GM19455 (cell line): ENCODE results near the gene ERMARD.

Source experiments
- ATAC-seq: cut with Tn5 transposase; IDR thresholded peaks from one replicate; pipeline ENCODE4 v1.9.1; 2021; ENCODE audit not compliant: unreplicated experiment

ERMARD gene

DNA sequence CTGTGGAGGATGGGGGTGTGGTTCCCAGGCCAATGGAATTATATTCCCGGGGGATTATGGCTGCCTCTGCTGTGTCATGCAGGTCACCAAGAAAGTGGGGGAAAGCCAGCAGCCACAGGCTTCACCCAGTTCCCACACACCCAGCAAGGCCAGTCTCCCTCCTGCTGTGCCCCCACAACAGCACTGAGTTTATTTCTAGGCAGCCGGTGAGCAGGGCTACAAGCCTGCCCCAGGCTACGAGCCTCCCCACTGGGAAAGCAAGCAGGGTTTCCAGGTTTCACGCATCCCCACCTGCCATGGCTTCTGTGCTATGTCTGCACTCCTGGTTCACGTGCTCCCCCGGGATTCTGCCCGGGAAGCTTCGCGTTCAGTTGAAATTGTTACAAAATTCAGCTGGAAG is 72.6 kb downstream of the ERMARD start:
- ATAC-seq: no peak

DNA sequence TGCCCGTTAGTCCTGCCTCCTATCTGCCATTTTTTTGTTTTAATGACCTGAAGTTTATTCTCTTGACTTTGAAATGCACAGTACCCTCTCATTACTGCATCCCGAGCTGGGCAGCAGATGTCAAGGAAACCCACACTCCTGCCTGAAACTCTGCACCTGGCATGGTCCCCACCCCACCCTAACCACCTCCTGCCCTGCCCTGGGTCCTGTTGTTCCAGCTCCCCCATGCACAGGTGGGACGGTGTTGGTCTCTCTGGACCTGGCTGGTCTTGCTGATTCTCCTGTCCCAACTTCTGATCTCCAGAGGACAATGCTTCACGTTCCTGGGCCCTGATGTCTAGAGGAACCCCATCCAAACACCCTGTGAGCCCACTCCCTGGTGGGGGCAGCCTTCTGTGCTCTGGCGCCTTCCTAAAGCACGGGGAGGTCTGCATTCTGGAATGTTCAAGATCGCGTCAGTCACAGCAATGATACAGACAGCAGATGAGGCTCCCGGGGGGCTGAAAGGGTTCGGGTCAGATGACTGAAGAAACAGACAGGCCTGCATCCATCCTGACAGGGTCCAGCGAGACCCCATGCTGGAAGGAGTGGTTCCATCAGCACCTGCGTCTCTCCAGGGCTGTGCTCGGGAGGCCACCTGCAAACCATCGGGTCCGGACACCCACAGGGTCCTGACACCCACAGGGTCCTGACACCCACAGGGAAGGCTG is 73.6 kb downstream of the ERMARD start:
- no peak for ATAC-seq

DNA sequence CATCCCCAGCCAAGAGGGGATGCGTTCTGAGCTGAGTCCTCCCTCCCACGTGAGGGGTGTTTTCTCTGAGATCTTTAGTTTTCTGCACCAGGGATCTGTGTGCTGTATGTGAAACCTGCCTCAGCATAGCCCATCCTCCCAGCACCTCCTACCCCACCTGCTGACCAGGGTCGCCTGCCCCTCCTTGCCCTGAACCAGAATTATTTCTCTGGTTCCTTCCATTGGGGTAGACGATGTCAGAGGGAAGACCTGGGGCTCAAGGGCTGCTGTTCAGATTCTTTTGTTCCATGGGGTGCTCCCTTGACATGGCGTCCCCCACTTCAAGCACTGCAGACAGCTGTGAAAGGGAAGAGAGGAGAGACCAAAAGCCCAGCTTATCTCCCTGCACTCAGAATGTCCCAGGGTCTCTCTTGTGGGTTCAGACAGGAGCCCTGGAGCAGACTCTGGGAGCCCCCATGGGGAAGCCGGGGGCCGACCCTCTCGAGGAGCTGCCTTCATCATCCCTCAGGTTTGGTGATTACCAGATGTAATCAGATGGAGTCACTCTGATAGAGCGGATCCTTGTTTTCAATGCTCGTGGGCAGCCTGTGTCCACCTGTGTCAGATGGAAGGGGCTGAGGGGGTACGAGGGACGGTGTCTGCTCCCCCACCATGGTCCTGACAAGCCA is 74.3 kb downstream of the ERMARD start:
- ATAC-seq: no peak

DNA sequence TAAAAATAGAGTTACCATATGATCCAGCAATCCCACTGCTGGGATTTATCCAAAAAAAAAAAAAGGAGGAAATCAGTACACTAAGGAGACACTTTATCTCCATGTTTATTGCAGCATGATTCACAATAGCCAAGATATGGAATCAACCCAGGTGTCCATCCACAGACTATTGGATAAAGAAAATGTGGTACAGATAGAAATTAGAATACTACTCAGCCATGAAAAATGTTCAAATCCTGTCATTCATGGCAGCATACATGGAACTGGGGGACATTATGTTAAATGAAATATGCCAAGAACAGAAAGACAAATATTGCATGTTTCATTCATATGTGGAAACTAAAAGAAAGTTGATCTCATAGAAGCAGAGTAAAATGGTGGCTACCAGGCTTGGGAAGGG is 75.3 kb downstream of the ERMARD start:
- no peak for ATAC-seq

DNA sequence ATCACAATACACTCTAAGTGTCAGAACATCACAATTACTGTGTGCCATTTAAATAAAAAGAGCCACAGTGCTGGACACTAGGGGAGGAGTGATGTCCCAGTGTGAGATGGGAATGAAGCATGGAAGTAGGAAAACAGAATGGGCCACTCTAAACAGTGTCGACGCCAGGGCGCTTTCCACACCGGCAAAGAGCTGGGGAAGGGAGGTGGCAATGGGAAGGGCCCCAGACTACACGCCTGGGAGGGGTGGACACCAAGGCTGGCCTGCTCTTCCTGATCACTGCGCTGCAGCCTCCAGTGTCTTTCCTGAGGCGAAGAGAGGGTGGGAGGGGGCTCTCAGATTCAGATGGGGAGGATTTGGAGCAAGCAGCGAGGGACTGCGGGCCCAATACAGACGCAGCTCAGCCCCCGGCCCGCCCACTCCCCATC is 75.9 kb downstream of the ERMARD start:
- no peak for ATAC-seq

DNA sequence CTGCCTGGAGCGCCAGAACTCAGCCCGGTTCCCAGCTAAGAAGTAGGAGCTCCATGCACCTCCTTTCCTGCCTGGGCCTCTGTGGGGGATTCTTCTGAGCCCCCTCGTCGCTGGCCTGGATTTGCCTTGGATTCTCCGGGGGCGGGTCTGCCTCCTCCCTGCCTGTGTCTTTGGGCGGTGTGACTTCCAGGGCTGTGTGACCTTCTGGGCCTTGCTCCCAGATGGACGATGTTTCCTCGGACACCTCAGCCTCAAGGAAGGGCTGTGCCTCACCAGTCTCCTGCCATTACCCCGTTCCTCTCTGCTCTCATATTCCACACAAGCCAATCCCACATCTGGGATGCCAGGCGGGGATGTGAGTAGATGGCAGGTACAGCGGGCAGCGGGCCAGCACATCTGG is 76.8 kb downstream of the ERMARD start:
- ATAC-seq: no peak

DNA sequence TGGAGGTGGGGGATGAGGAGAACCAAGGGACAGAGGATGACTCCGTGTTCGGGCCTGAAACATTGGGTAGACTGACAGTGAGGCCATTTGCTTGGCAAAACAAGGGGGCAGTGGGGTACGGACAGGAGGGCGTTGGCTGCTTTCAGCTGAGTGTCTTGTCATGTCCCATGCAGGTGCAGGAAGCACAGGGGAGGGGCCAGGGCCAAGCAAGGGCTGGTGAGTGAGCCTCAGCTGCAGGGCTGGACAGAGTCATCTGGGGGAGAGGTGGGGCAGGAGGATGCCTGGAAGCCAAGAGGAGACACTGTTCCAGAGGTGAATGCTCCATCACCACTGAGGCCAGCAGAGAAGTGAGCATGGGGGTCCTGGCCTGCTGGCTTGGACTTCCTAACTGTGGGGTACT is 78.4 kb downstream of the ERMARD start:
- no peak for ATAC-seq

DNA sequence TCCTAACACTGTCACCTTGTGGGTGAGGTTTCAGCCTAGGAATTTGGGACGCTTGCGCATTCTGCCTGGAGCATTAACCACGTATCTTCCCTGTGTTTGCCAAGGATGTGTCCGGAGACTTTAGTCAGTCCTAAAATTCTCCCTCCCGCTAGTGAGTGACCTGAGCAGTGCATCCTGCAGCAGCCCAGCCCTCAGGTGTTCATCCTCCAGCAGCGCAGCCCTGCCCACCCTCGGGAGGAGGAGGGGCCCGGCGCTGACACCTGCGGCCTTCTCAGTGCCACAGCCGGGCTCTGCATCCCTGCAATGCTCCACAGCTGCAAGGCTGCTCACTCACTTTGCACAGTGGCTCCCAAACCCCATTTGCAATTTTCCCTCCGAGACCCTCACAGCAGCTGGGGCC is 79.5 kb downstream of the ERMARD start:
- no peak for ATAC-seq
